SK-N-SH (cell line): ENCODE results near the gene CDH2. TPM values are rescaled to one million over a fixed set of nuclear protein-coding genes. Genes with fewer than 3 reads are reported as not detected.

ENCODE experiments used
- CTCF ChIA-PET: fragments of 300-600, 350-600 bp; formaldehyde crosslinking; extraction: SDS; loops from one replicate; lab custom pipeline; 2021; lab: Yijun Ruan, JAX
- POLR2A ChIA-PET: fragments of 350-600 bp; sonication (Branson Sonifier 250); formaldehyde crosslinking; extraction: SDS; loops from one replicate; lab custom pipeline; 2020; ENCODE audit warnings: antibody characterized with exemption, inconsistent platforms; lab: Yijun Ruan, JAX
- DNase-seq: peaks from one replicate; pipeline ENCODE4 v3.0.0; 2012
- H2AFZ ChIP-seq: fragments of 200-600 bp; sonication (generic); 2 replicates; pipeline ENCODE4 v1.8.1; 2016; ENCODE audit warnings: antibody characterized with exemption, mild to moderate bottlenecking, low read depth
- H3F3A ChIP-seq: fragments of 200-600 bp; sonication (generic); replicated peaks from 2 replicates; pipeline ENCODE3; 2016; ENCODE audit warnings: antibody characterized with exemption, mild to moderate bottlenecking; ENCODE audit not compliant: insufficient read depth
- H3K27ac ChIP-seq, 2 experiments: fragments of 200-500 bp in 1 of 2; fragments of 200-600 bp in 1 of 2; sonication (Bioruptor generic) in 1 of 2; sonication (generic), shearing (Covaris generic) in 1 of 2; 2 replicates each; pipeline versions ENCODE4 v1.5.1 to v1.6.1; 2014 to 2016; ENCODE audit warnings: low read depth in 2 of 2, inconsistent platforms in 1 of 2, low read length in 1 of 2, mild to moderate bottlenecking in 1 of 2, mixed read lengths in 1 of 2
- H3K27me3 ChIP-seq: fragments of 200-600 bp; sonication (generic), shearing (Covaris generic); 2 replicates; pipeline ENCODE4 v1.6.1; 2016; ENCODE audit warnings: mixed run types; ENCODE audit not compliant: insufficient read depth
- H3K36me3 ChIP-seq, 2 experiments: fragments of 200-500 bp in 1 of 2; fragments of 200-600 bp in 1 of 2; sonication (Bioruptor generic) in 1 of 2; sonication (generic) in 1 of 2; replicated peaks in 1 of 2; 2 replicates each; pipeline versions ENCODE3 to v1.5.1; 2014 to 2016; ENCODE audit warnings: low read length in 1 of 2, mild to moderate bottlenecking in 1 of 2; ENCODE audit not compliant: insufficient read depth in 2 of 2, control insufficient read depth in 1 of 2
- H3K4me1 ChIP-seq, 2 experiments: fragments of 200-500 bp in 1 of 2; fragments of 200-600 bp in 1 of 2; sonication (Bioruptor generic) in 1 of 2; sonication (generic), shearing (Covaris generic) in 1 of 2; 2 replicates each; pipeline versions ENCODE4 v1.5.1 to v1.6.1; 2014 to 2016; ENCODE audit warnings: low read depth in 1 of 2, low read length in 1 of 2, mixed run types in 1 of 2; ENCODE audit not compliant: insufficient read depth in 2 of 2, control insufficient read depth in 1 of 2
- H3K4me2 ChIP-seq: fragments of 200-600 bp; sonication (generic), shearing (Covaris generic); 2 replicates; pipeline ENCODE4 v1.6.1; 2017; ENCODE audit warnings: mixed run types
- H3K4me3 ChIP-seq, 2 experiments: fragments of 200-500 bp in 1 of 2; fragments of 200-600 bp in 1 of 2; sonication (Bioruptor generic) in 1 of 2; sonication (generic), shearing (Covaris generic) in 1 of 2; 2 replicates each; pipeline versions ENCODE4 v1.5.1 to v1.8.1; 2014 to 2016; ENCODE audit warnings: low read depth in 2 of 2, inconsistent platforms in 1 of 2, low read length in 1 of 2, mild to moderate bottlenecking in 1 of 2, mixed read lengths in 1 of 2, moderate library complexity in 1 of 2
- H3K79me2 ChIP-seq: fragments of 200-600 bp; sonication (generic); 2 replicates; pipeline ENCODE4 v1.8.1; 2017; ENCODE audit warnings: mild to moderate bottlenecking; ENCODE audit not compliant: insufficient read depth
- H3K9ac ChIP-seq: fragments of 200-600 bp; sonication (generic); 2 replicates; pipeline ENCODE4 v1.6.1; 2017; ENCODE audit warnings: mixed run types
- H3K9me2 ChIP-seq: fragments of 200-600 bp; sonication (generic); 2 replicates; pipeline ENCODE4 v1.6.1; 2017; ENCODE audit warnings: mixed run types
- H3K9me3 ChIP-seq: fragments of 200-600 bp; sonication (generic); 2 replicates; pipeline ENCODE4 v1.6.1; 2017; ENCODE audit warnings: mixed run types, mild to moderate bottlenecking, moderate library complexity
- H4K20me1 ChIP-seq: fragments of 200-600 bp; sonication (generic); 2 replicates; pipeline ENCODE4 v1.6.1; 2017; ENCODE audit warnings: mild to moderate bottlenecking, mixed run types; ENCODE audit not compliant: insufficient read depth
- CHD2 ChIP-seq: fragments of 150-350 bp; IDR thresholded peaks from 2 replicates; pipeline ENCODE4 v1.6.1; 2018; ENCODE audit warnings: low read length; ENCODE audit not compliant: partially characterized antibody
- MXI1 ChIP-seq: IDR thresholded peaks from 2 replicates; pipeline ENCODE4 v1.6.1; 2012; ENCODE audit warnings: mild to moderate bottlenecking, low read depth, low read length, improper control_type of control experiment
- RAD21 ChIP-seq: IDR thresholded peaks from 2 replicates; pipeline ENCODE4 v1.6.1; 2012; ENCODE audit warnings: mild to moderate bottlenecking, low read length
- RCOR1 ChIP-seq: fragments of 150-350 bp; IDR thresholded peaks from 2 replicates; pipeline ENCODE4 v1.6.1; 2017; ENCODE audit warnings: antibody characterized with exemption, low read length
- SIN3A ChIP-seq: IDR thresholded peaks from 2 replicates; pipeline ENCODE4 v1.6.1; 2012; ENCODE audit warnings: low read depth, mild to moderate bottlenecking, low read length, moderate library complexity, borderline replicate concordance
- TEAD4 ChIP-seq: IDR thresholded peaks from 2 replicates; pipeline ENCODE4 v1.4.0; 2012; ENCODE audit warnings: mild to moderate bottlenecking, borderline replicate concordance; ENCODE audit not compliant: insufficient read depth
- WGBS: methylation state at CpG from one replicate; pipeline ENCODE4 v1.1.6; 2017; ENCODE audit warnings: low lambda C conversion rate; 5-methylcytosine and 5-hydroxymethylcytosine counted together
- polyA plus RNA-seq, 3 experiments: library from polyadenylated mRNA; depleted of rRNA; stranded (reverse); fragments of >200 nt; gene quantifications; 2 replicates each; pipeline ENCODE4 v1.2.3, GENCODE V29; 2012
- TF ChIP-seq, protein P1 (sequence below): fragments of 150-350 bp; IDR thresholded peaks from 2 replicates; pipeline ENCODE4 v1.6.1; 2017; ENCODE audit warnings: antibody characterized with exemption, low read length, low read depth, borderline replicate concordance
- TF ChIP-seq, protein P2 (sequence below): IDR thresholded peaks from 2 replicates; pipeline ENCODE4; 2012
- TF ChIP-seq, protein P3 (sequence below): IDR thresholded peaks from 2 replicates; pipeline ENCODE4 v1.6.1; 2012; ENCODE audit warnings: mild to moderate bottlenecking, low read depth, low read length, moderate library complexity

The CDH2 gene
- polyA plus RNA-seq, 1 of the 3 experiments (the other 2 are of a cell fraction), result 146 TPM

DNA sequence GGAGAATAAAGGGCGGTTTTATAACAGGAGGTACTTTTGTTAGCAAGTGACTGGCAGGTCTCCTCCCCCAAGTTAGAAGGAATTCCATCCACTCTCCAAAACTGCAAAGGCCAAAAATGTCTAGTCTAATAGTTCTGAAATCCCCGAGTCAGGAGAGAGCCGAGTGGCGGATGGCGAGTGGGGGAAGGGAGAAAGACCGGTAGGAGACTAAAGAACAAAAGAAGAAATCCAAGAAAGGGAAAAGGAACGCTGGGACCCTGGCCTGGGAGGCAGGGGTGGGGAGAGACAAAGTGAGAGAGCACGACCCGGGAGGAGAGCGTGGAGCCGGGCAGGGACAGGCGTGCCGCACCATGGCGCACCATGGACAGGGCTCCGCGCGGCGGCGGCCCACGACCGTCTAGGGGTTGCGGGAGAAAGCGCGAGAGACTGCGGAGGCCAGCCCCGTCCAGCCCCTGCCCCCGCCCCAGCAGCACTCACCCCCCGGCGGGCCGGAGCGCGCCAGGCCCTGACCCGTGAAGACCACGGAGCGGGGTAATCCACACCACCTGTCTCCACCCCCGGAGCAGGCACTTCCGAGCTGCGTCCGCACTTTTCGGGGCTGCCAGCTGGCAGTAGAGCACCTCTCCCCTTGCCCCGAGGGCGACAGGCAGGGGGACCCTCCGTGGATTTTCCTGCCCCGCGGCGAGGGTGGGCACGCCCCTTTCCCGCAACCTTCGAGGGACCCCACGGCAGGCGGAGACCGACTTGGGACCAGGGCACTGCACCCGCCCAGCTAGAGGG lies 1.6 kb downstream of the CDH2 start:
- Histone ChIP-seq H3K27ac (peak overlapping the region; percentile 89 to 94), H3K36me3 (peaks cover 7 to 19% of the 10 kb centered on the region in 2 experiments), H3K27me3 (no peaks in the 10 kb centered on the region), H3K4me1 (peaks cover 4 to 5% of the 10 kb centered on the region in 2 experiments; a peak in 2 of 4 replicates), H3K79me2 (peaks cover 85% of the 10 kb centered on the region), H3K4me2 (peak overlapping the region; percentile 87), H3K9ac (peak overlapping the region; percentile 87), H2AFZ (peak overlapping the region; percentile 48; the same call in 1 of the 2 replicates), H3K4me3 (peak overlapping the region; percentile 87 to 90), H3K9me2 (no peaks in the 10 kb centered on the region), H4K20me1 (peaks cover 55% of the 10 kb centered on the region), H3K9me3 (no peaks in the 10 kb centered on the region), H3F3A (peaks cover 17% of the 10 kb centered on the region)
- 4% methylated on average over 27 of the region's 53 CpGs for WGBS
- DNase-seq, result peak; percentile 71
- peak; percentile 19; the same call in 1 of the 2 replicates for TF ChIP-seq MXI1
- TF ChIP-seq RAD21, result 0 out of 2 replicates have a peak, but pooled peaks have one; percentile 6
- TF ChIP-seq, protein P1, sequence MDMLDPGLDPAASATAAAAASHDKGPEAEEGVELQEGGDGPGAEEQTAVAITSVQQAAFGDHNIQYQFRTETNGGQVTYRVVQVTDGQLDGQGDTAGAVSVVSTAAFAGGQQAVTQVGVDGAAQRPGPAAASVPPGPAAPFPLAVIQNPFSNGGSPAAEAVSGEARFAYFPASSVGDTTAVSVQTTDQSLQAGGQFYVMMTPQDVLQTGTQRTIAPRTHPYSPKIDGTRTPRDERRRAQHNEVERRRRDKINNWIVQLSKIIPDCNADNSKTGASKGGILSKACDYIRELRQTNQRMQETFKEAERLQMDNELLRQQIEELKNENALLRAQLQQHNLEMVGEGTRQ, result no peak
- TF ChIP-seq TEAD4, result 0 out of 2 replicates have a peak, but pooled peaks have one; percentile 22
- peak; percentile 40 for TF ChIP-seq CHD2
- no peak for TF ChIP-seq RCOR1
- TF ChIP-seq, protein P2, sequence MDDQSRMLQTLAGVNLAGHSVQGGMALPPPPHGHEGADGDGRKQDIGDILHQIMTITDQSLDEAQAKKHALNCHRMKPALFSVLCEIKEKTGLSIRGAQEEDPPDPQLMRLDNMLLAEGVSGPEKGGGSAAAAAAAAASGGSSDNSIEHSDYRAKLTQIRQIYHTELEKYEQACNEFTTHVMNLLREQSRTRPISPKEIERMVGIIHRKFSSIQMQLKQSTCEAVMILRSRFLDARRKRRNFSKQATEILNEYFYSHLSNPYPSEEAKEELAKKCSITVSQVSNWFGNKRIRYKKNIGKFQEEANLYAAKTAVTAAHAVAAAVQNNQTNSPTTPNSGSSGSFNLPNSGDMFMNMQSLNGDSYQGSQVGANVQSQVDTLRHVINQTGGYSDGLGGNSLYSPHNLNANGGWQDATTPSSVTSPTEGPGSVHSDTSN, result peak; percentile 59
- peak; percentile 28; the same call in 1 of the 2 replicates for TF ChIP-seq SIN3A
- TF ChIP-seq, protein P3, sequence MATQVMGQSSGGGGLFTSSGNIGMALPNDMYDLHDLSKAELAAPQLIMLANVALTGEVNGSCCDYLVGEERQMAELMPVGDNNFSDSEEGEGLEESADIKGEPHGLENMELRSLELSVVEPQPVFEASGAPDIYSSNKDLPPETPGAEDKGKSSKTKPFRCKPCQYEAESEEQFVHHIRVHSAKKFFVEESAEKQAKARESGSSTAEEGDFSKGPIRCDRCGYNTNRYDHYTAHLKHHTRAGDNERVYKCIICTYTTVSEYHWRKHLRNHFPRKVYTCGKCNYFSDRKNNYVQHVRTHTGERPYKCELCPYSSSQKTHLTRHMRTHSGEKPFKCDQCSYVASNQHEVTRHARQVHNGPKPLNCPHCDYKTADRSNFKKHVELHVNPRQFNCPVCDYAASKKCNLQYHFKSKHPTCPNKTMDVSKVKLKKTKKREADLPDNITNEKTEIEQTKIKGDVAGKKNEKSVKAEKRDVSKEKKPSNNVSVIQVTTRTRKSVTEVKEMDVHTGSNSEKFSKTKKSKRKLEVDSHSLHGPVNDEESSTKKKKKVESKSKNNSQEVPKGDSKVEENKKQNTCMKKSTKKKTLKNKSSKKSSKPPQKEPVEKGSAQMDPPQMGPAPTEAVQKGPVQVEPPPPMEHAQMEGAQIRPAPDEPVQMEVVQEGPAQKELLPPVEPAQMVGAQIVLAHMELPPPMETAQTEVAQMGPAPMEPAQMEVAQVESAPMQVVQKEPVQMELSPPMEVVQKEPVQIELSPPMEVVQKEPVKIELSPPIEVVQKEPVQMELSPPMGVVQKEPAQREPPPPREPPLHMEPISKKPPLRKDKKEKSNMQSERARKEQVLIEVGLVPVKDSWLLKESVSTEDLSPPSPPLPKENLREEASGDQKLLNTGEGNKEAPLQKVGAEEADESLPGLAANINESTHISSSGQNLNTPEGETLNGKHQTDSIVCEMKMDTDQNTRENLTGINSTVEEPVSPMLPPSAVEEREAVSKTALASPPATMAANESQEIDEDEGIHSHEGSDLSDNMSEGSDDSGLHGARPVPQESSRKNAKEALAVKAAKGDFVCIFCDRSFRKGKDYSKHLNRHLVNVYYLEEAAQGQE, result peak; percentile 95
- POLR2A ChIA-PET, result no interaction called here
- CTCF ChIA-PET, result no interaction called here
